ENCODE data around the gene BHLHE23. TPM values are rescaled to one million over a fixed set of nuclear protein-coding genes. Genes with fewer than 3 reads are reported as not detected.
"Not testable (repeated sequence)": the region's sequence is repeated elsewhere in the genome, so short reads cannot be mapped to it uniquely, and the experiment has no call there.

The BHLHE23 gene
- total RNA-seq, 5 donors from 2014 or later (not counting 1 experiment from before 2014, with no cell fraction given): not detected

DNA sequence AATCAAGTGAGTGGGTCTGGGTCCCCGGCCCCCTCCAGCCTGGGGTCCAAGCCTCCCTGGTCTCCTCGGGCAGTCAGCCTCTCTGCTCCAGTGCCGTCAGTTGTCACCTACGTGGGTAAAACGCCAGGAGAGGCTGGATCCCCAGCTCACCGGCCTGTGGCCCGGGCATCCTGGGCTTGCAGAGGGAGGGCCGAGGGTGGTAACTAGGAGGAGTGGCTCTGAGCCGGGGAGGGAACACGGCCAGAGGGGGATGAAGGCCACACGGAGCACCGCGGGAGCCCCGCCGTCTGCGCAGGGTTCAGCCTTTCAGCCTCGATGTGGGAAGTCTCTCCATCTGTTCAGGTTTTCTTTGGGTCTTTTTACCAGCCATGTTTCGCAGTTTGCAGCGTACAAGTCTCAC, 29.5 kb upstream of the BHLHE23 start:
- Mint-ChIP-seq H3K4me3 (no peak overlapping the region), H3K9me3 (no peaks in the 10 kb centered on the region), H3K4me1 (peaks cover 11 to 15% (median 15%) of the 10 kb centered on the region in 3 donors), H3K36me3 (no peaks in the 10 kb centered on the region), H3K27ac (no peak overlapping the region), H3K27me3 (peaks cover 9 to 43% of the 10 kb centered on the region in 2 donors)
- Histone ChIP-seq H3K4me3 (ENCODE audit: control insufficient read depth in 1 of 2, extremely low read depth in 1 of 2, low read length in 1 of 2) (no peak overlapping the region), H3K9me3 (no peaks in the 10 kb centered on the region), H3K27ac (ENCODE audit: low read length) (no peak overlapping the region), H3K27me3 (replicated peaks in 1 of 2; ENCODE audit: control insufficient read depth in 2 of 2, extremely low read depth in 1 of 2, insufficient read depth in 2 of 2, low read length in 1 of 2) (peaks cover 0 to 54% of the 10 kb centered on the region in 2 experiments), H3K36me3 (ENCODE audit: control insufficient read depth in 2 of 2, extremely low read depth in 1 of 2, insufficient read depth in 1 of 2, low read length in 1 of 2) (no peaks in the 10 kb centered on the region), H3K4me1 (ENCODE audit: control insufficient read depth in 1 of 2, extremely low read depth in 1 of 2, insufficient read depth in 2 of 2, low read length in 2 of 2) (peaks cover 4 to 14% of the 10 kb centered on the region in 2 experiments)
- CTCF ChIA-PET: no interaction called here
- POLR2A ChIA-PET: no interaction called here
- DNase-seq (peak in 1 of 35 experiments; percentile 2), ATAC-seq (replicated peaks in 1 of 4) (no peak)
- WGBS (ENCODE audit: insufficient coverage): 50% methylated on average over 19 of the region's 19 CpGs

DNA sequence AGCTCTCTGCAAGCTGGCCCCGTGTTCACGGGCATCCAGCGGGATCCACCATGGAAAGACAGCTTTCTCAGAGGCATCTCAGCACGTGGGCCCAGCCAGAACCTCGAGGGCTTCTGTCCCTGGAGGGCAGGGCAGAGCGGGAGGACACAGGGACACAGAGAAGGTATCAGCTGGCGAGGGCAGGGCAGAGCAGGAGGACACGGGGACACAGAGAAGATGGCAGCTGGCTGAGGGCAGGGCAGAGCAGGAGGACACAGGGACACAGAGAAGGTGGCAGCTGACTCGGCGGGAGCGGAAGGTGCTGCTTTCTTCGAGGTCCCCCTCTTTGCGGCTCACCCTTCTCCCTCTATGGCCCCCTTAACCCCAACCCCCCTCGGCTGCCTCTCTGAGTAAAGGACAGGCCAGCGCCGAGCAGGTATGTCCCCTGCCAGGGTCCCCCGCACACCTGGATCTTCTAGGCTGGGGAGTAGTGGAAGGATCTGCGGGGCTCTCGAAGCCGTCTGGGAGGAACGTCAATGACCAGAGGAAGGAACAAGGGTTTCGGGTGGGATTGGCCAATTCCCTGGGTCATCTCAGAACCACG, 28.9 kb upstream of the BHLHE23 start:
- 91% methylated on average over 17 of the region's 23 CpGs for WGBS (ENCODE audit: insufficient coverage)
- DNase-seq: peak in 1 of 35 experiments; percentile 2
- H3K27ac Mint-ChIP-seq: no peak overlapping the region
- ChIA-PET POLR2A (no interaction called here), CTCF (no interaction called here)
- H3K4me3 Mint-ChIP-seq: no peak overlapping the region
- ATAC-seq (replicated peaks in 1 of 4): no peak
- Histone ChIP-seq H3K4me3 (ENCODE audit: control insufficient read depth in 1 of 2, extremely low read depth in 1 of 2, low read length in 1 of 2) (no peak overlapping the region), H3K4me1 (ENCODE audit: control insufficient read depth in 1 of 2, extremely low read depth in 1 of 2, insufficient read depth in 2 of 2, low read length in 2 of 2) (peaks cover 4 to 14% of the 10 kb centered on the region in 2 experiments), H3K27me3 (replicated peaks in 1 of 2; ENCODE audit: control insufficient read depth in 2 of 2, extremely low read depth in 1 of 2, insufficient read depth in 2 of 2, low read length in 1 of 2) (peaks cover 0 to 55% of the 10 kb centered on the region in 2 experiments), H3K27ac (ENCODE audit: low read length) (no peak overlapping the region), H3K9me3 (no peaks in the 10 kb centered on the region), H3K36me3 (ENCODE audit: control insufficient read depth in 2 of 2, extremely low read depth in 1 of 2, insufficient read depth in 1 of 2, low read length in 1 of 2) (no peaks in the 10 kb centered on the region)
- H3K27me3 Mint-ChIP-seq: peaks cover 3 to 39% of the 10 kb centered on the region in 2 donors
- H3K9me3 Mint-ChIP-seq: no peaks in the 10 kb centered on the region
- peaks cover 11 to 15% (median 15%) of the 10 kb centered on the region in 3 donors for H3K4me1 Mint-ChIP-seq
- no peaks in the 10 kb centered on the region for H3K36me3 Mint-ChIP-seq

DNA sequence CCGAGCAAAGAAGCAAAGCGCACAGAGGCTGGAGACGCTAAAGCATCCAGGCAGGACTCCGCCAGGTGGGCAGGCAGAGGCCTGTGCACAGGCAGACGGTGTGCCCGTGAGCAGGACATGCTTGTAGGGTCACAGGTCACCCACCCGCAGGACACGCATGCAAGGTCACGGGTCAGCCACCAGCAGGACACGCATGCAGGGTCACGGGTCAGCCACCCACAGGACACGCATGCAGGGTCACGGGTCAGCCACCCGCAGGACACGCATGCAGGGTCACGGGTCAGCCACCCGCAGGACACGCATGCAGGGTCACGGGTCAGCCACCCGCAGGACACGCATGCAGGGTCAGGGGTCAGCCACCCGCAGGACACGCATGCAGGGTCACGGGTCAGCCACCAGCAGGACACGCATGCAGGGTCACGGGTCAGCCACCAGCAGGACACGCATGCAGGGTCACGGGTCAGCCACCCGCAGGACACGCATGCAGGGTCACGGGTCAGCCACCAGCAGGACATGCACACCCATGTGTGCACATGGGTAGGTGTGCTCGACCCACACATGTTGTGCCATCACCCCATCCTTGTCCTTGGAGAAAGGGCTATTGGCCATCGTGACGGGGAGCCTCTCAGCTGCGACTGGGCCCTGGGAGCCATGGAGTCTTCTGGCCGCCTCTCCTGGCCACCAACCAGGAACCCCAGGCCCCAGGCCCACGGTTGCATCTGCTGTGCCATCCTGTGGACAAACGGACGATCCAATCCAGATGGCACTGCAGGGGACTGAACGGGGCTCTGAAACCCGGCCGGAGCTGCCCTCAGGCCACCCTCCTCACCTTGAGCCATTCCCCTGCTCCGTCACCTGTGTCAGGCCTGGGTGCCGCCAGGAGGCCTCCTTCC, 28.2 kb upstream of the BHLHE23 start:
- not testable (repeated sequence) for ATAC-seq (replicated peaks in 1 of 4)

DNA sequence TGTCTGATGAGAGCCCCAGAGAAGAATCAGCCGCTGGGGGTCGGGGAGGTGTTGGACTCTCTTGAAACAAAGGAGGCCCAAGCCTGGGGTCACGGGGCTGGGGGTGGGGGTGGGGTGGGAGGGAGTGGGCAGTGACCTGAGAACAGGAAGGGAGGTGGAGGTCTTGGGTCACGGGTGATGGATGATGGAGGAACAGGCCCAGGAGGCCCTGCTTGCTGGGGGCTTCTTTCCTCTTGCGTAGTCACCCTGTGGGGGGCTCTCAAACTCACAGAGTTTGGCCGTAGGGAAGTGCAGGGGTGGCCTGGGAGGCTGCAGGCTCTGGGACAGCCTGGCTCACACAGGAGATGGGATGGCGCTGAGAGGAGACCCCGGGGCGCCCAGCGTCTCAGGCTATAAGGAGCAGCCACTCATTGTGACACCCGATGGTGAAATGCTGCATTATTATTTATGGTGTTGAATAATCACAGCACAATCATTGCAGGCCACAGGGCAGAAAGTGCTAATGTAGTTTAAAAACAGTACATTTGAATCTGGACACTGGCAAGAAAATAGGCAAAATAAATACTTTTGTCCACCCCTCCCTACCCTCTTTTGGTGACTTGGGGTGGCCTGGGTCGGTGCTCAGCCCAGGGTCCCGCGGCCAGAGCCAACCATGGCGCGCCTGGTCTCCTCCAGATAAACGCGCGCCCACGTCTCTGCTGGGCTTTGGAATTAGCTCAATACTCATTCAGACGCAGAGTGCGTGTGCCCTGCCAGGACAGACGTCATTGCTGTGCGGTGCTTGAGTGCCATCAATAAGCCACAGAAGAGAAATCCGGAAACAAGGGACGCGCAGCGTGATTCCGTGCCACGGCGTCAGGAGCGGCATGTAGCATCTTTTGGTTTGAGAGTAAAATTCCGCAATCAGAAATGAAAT, 27.3 kb upstream of the BHLHE23 start:
- no peaks in the 10 kb centered on the region for H3K36me3 ChIP-seq (ENCODE audit: control insufficient read depth in 2 of 2, extremely low read depth in 1 of 2, insufficient read depth in 1 of 2, low read length in 1 of 2)
- H3K27me3 ChIP-seq (replicated peaks in 1 of 2; ENCODE audit: control insufficient read depth in 2 of 2, extremely low read depth in 1 of 2, insufficient read depth in 2 of 2, low read length in 1 of 2): peaks cover 0 to 70% of the 10 kb centered on the region in 2 experiments
- no peak overlapping the region for H3K27ac ChIP-seq (ENCODE audit: low read length)
- peaks cover 11 to 15% (median 15%) of the 10 kb centered on the region in 3 donors for H3K4me1 Mint-ChIP-seq
- DNase-seq (peak in 1 of 35 experiments; percentile 1), ATAC-seq (replicated peaks in 1 of 4) (no peak)
- H3K27me3 Mint-ChIP-seq: peaks cover 0 to 34% of the 10 kb centered on the region in 2 donors
- H3K4me1 ChIP-seq (ENCODE audit: control insufficient read depth in 1 of 2, extremely low read depth in 1 of 2, insufficient read depth in 2 of 2, low read length in 2 of 2): peaks cover 8 to 22% of the 10 kb centered on the region in 2 experiments
- 91% methylated on average over 27 of the region's 33 CpGs for WGBS (ENCODE audit: insufficient coverage)
- peak overlapping the region in 1 of 3 donors; percentile 73 for H3K4me3 Mint-ChIP-seq
- H3K36me3 Mint-ChIP-seq: no peaks in the 10 kb centered on the region
- no peak overlapping the region for H3K4me3 ChIP-seq (ENCODE audit: control insufficient read depth in 1 of 2, extremely low read depth in 1 of 2, low read length in 1 of 2)
- H3K27ac Mint-ChIP-seq: no peak overlapping the region
- H3K9me3 Mint-ChIP-seq: no peaks in the 10 kb centered on the region
- ChIA-PET POLR2A (interaction anchor here in 1 of 2 donors (0.5 kb wide), 1 partner anchor 53 kb away, joined by 3 read pairs; no protein-coding TSS in a partner anchor), CTCF (no interaction called here)
- no peaks in the 10 kb centered on the region for H3K9me3 ChIP-seq

More for the DNA sequence above, 28.2 kb upstream of the BHLHE23 start:
- H3K27me3 Mint-ChIP-seq: peaks cover 0 to 32% of the 10 kb centered on the region in 2 donors
- peaks cover 11 to 15% (median 15%) of the 10 kb centered on the region in 3 donors for H3K4me1 Mint-ChIP-seq
- H3K9me3 ChIP-seq; POLR2A ChIA-PET; H3K36me3 Mint-ChIP-seq; H3K36me3 ChIP-seq (ENCODE audit: control insufficient read depth in 2 of 2, extremely low read depth in 1 of 2, insufficient read depth in 1 of 2, low read length in 1 of 2); H3K4me3 ChIP-seq (ENCODE audit: control insufficient read depth in 1 of 2, extremely low read depth in 1 of 2, low read length in 1 of 2); CTCF ChIA-PET; H3K9me3 Mint-ChIP-seq; H3K27ac Mint-ChIP-seq; H3K27ac ChIP-seq (ENCODE audit: low read length): not testable (repeated sequence)
- DNase-seq: peak in 1 of 35 experiments; percentile 3
- Histone ChIP-seq H3K27me3 (replicated peaks in 1 of 2; ENCODE audit: control insufficient read depth in 2 of 2, extremely low read depth in 1 of 2, insufficient read depth in 2 of 2, low read length in 1 of 2) (peaks cover 0 to 63% of the 10 kb centered on the region in 2 experiments), H3K4me1 (ENCODE audit: control insufficient read depth in 1 of 2, extremely low read depth in 1 of 2, insufficient read depth in 2 of 2, low read length in 2 of 2) (peaks cover 4 to 15% of the 10 kb centered on the region in 2 experiments)
- 82% methylated on average over 37 of the region's 44 CpGs for WGBS (ENCODE audit: insufficient coverage)
- H3K4me3 Mint-ChIP-seq: peak overlapping the region in 1 of 3 donors; percentile 73

DNA sequence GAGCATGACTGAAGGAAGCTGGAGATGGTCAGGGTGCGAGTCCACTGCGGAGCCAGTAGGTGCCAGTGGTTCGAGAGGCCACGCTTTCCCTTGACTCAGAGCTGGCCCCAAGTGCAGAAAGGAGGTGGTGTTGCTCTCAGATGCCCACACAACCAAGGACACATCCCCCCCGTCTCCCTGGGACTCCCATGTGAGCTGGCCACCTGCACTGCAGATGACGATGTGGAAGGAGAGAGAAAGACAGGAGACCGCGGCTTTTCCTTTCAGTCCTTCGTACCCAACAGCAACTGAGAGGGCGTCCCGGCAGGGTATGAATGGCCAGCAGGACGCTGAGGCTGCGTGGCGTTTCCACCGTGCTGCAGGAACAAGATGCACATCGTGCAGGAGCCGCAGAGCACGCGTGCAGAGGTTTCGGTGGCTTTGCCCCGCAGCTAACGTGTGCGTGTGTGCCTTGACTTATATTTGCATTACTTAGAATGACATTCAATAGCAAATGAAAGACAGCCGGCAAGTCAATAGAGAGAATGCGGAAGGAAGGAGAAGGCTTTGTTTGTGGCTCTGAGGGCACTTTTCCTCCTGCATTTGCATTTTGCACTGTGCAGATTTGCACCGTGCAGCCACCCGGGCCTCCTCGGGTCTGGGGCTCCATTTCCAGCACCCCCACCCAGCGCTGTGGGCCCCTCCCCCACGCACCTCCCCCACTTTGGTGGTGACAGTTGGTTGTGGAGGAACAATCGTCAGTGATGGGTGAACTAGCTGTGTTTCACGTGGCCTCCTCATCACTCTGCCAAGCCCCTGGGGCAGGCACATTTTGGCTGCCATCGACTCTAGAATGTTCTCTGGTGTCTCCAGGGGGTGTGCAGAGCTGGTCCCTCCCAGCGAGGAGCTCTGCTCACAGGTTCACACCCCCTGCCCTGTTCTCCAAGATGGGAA, 26.4 kb upstream of the BHLHE23 start:
- H3K9me3 ChIP-seq: no peaks in the 10 kb centered on the region
- H3K27ac ChIP-seq (ENCODE audit: low read length): no peak overlapping the region
- POLR2A ChIA-PET: no interaction called here
- no peak overlapping the region for H3K27ac Mint-ChIP-seq
- CTCF ChIA-PET: no interaction called here
- H3K4me1 ChIP-seq (ENCODE audit: control insufficient read depth in 1 of 2, extremely low read depth in 1 of 2, insufficient read depth in 2 of 2, low read length in 2 of 2): peaks cover 8 to 24% of the 10 kb centered on the region in 2 experiments
- peaks cover 11 to 15% (median 15%) of the 10 kb centered on the region in 3 donors for H3K4me1 Mint-ChIP-seq
- 3% methylated on average over 20 of the region's 34 CpGs for WGBS (ENCODE audit: insufficient coverage)
- H3K4me3 Mint-ChIP-seq: peak overlapping the region; percentile 73 to 76 (median 74)
- H3K27me3 ChIP-seq (replicated peaks in 1 of 2; ENCODE audit: control insufficient read depth in 2 of 2, extremely low read depth in 1 of 2, insufficient read depth in 2 of 2, low read length in 1 of 2): peaks cover 0 to 75% of the 10 kb centered on the region in 2 experiments
- peaks cover 0 to 38% of the 10 kb centered on the region in 2 donors for H3K27me3 Mint-ChIP-seq
- no peaks in the 10 kb centered on the region for H3K36me3 Mint-ChIP-seq
- no peaks in the 10 kb centered on the region for H3K9me3 Mint-ChIP-seq
- H3K36me3 ChIP-seq (ENCODE audit: control insufficient read depth in 2 of 2, extremely low read depth in 1 of 2, insufficient read depth in 1 of 2, low read length in 1 of 2): no peaks in the 10 kb centered on the region
- DNase-seq: peak in 3 of 35 experiments; percentile 3 to 35 (median 27)
- peak; percentile 56 to 70 (median 58) for ATAC-seq (replicated peaks in 1 of 4)
- peak overlapping the region; percentile 10 to 47 for H3K4me3 ChIP-seq (ENCODE audit: control insufficient read depth in 1 of 2, extremely low read depth in 1 of 2, low read length in 1 of 2)
